Keratinocyte (primary cell): Measurements from ENCODE around the gene TNS1. TPM values are rescaled to one million over a fixed set of nuclear protein-coding genes. Genes with fewer than 3 reads are reported as not detected.
A peak's percentile ranks its signal among the peaks of the same experiment; 100 is the strongest.

Experiments
- DNase-seq: peaks from one replicate; pipeline ENCODE4 v3.0.0-alpha.2; 2011; ENCODE audit warnings: low read depth, missing footprints, low spot score
- FAIRE-seq: peaks from 2 replicates; lab custom pipeline; 2011; peaks lifted over from hg19 to GRCh38; lab: Jason Lieb, UNC
- H2AFZ ChIP-seq: 2 replicates; pipeline ENCODE4 v1.6.0; 2012; ENCODE audit warnings: low read length, control low read depth, inconsistent platforms; ENCODE audit not compliant: control insufficient read depth
- H3K27ac ChIP-seq: 2 replicates; pipeline ENCODE4 v1.5.1; 2011; ENCODE audit warnings: low read length; ENCODE audit not compliant: control insufficient read depth, insufficient read depth
- H3K27me3 ChIP-seq: 3 replicates; pipeline ENCODE4 v1.6.0; 2011; ENCODE audit warnings: low read length; ENCODE audit not compliant: control insufficient read depth, insufficient read depth; ENCODE audit errors: extremely low read depth
- H3K36me3 ChIP-seq, 2 experiments: 2 replicates in 1 of 2; 3 replicates in 1 of 2; pipeline ENCODE4 v1.5.1; 2011; ENCODE audit warnings: low read length in 2 of 2, mild to moderate bottlenecking in 1 of 2; ENCODE audit not compliant: control insufficient read depth in 2 of 2, insufficient read depth in 2 of 2; ENCODE audit errors: extremely low read depth in 1 of 2
- H3K4me1 ChIP-seq: 3 replicates; pipeline ENCODE4 v1.5.1; 2011; ENCODE audit warnings: low read length; ENCODE audit not compliant: control insufficient read depth, insufficient read depth; ENCODE audit errors: extremely low read depth
- H3K4me2 ChIP-seq: 3 replicates; pipeline ENCODE4 v1.6.0; 2011; ENCODE audit warnings: low read depth, low read length; ENCODE audit not compliant: control insufficient read depth, insufficient read depth; ENCODE audit errors: extremely low read depth
- H3K4me3 ChIP-seq, 3 experiments: fragments of 200-600 bp in 1 of 3; sonication (generic) in 1 of 3; 2 replicates in 2 of 3; 3 replicates in 1 of 3; pipeline ENCODE4 v1.5.1; 2011 to 2016; ENCODE audit warnings: low read length in 3 of 3, mild to moderate bottlenecking in 3 of 3, control low read depth in 2 of 3, inconsistent platforms in 1 of 3, low read depth in 1 of 3, mixed read lengths in 1 of 3, mixed run types in 1 of 3, moderate library complexity in 1 of 3; ENCODE audit not compliant: control insufficient read depth in 2 of 3, insufficient read depth in 2 of 3; ENCODE audit errors: extremely low read depth in 1 of 3
- H3K79me2 ChIP-seq: 2 replicates; pipeline ENCODE4 v1.6.0; 2012; ENCODE audit warnings: low read length; ENCODE audit not compliant: control insufficient read depth, insufficient read depth
- H3K9ac ChIP-seq: 3 replicates; pipeline ENCODE4 v1.6.0; 2011; ENCODE audit warnings: low read length; ENCODE audit not compliant: control insufficient read depth, insufficient read depth; ENCODE audit errors: extremely low read depth
- H3K9me1 ChIP-seq: 3 replicates; pipeline ENCODE4 v1.6.0; 2011; ENCODE audit warnings: low read length; ENCODE audit not compliant: control insufficient read depth, insufficient read depth; ENCODE audit errors: extremely low read depth
- H3K9me3 ChIP-seq: 2 replicates; pipeline ENCODE4 v1.5.1; 2012; ENCODE audit warnings: low read depth, low read length; ENCODE audit not compliant: control insufficient read depth
- H4K20me1 ChIP-seq: 3 replicates; pipeline ENCODE4 v1.6.0; 2011; ENCODE audit warnings: low read length; ENCODE audit not compliant: control insufficient read depth, insufficient read depth; ENCODE audit errors: extremely low read depth
- EZH2 ChIP-seq: IDR thresholded peaks from one replicate; pipeline ENCODE4 v1.6.1; 2012; ENCODE audit warnings: inconsistent platforms, mild to moderate bottlenecking, low read length, moderate library complexity
- dilution Hi-C: fragments of 300-500 bp; cut with MboI; formaldehyde crosslinking; loops from one replicate; pipeline ENCODE4 v1.7.0; 2020; ENCODE audit warnings: low sequenced_read_pairs; ENCODE audit not compliant: extremely low pct_ligation_motif_present
- polyA plus RNA-seq, 5 experiments: library from polyadenylated mRNA; depleted of rRNA in 3 of 5; stranded (reverse) in 3 of 5; stranded (forward) in 1 of 5; unstranded in 1 of 5; fragments of >200 nt; gene quantifications; 1 replicate in 1 of 5; 2 replicates in 3 of 5; 3 replicates in 1 of 5; pipeline versions ENCODE4 v1.2.1 to v1.2.3, GENCODE V29; 2011 to 2012; ENCODE audit warnings: missing spikeins in 2 of 5, low read depth in 1 of 5, low replicate concordance in 1 of 5
- TF ChIP-seq, protein P1 (sequence below), 3 experiments: IDR thresholded peaks in 1 of 3; conservative IDR thresholded peaks in 1 of 3; optimal IDR thresholded peaks in 1 of 3; 2 replicates in 2 of 3; 3 replicates in 1 of 3; pipeline versions ENCODE3 to v1.5.1; 2011; ENCODE audit warnings: low read length in 3 of 3, mild to moderate bottlenecking in 3 of 3, moderate library complexity in 2 of 3, control low read depth in 1 of 3, inconsistent platforms in 1 of 3; ENCODE audit not compliant: insufficient read depth in 2 of 3; ENCODE audit errors: extremely low read depth in 1 of 3

The TNS1 gene
- polyA plus RNA-seq, 1 donor (not counting 4 experiments of a cell fraction or from before 2014, with no cell fraction given) = 2.5 TPM

DNA sequence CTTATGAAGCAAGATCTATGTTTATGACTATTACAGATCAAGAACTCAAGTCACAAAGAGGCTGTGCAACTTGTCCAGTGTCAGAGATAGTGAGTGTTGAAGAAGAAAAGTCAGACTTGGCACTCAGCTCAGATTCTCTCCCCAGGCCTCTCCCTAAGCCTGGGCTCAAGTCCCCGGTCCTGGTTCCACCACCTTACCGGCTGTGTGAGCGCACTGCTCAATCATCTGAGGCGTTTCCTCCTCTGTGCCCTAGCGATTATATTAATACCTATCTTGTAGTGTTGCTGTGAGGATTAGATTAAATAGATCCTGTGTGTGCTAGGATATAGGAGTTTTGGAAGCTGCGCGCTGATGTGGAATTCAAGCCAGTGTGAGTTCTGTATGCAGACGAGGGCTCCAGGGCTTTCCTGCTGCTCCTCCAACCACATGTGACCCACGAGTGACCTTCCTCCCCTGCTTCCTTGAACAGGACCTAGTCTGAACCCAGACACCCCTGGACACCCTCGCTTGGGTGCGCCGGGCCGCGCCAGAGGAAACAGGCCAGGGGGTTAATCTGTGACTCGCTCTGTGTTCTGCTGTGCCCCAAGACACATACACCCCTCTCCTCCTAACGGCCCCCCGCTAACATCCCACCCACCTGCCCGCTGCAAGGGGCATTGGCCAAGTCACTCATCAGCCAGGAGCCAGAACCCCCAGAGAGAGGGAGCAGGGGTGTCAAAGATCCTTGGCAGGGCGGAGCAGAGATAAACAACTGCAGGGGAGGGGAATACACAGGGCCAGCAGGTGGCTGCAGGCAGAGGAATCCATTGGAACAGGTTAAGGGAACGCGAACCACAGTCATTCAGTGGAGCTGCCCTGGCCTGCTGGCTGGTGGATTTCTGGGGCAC lies 38.3 kb downstream of the TNS1 start:
- dilution Hi-C loops = no loop called here
- no peak overlapping the region for H3K4me2 ChIP-seq
- DNase-seq (no peak), FAIRE-seq (peak; percentile 9)
- H3K36me3 ChIP-seq = no peaks in the 10 kb centered on the region
- peaks cover 3% of the 10 kb centered on the region for H3K4me1 ChIP-seq
- no peaks in the 10 kb centered on the region for H3K9me1 ChIP-seq
- H3K27ac ChIP-seq = no peak overlapping the region
- H3K79me2 ChIP-seq = no peaks in the 10 kb centered on the region
- H4K20me1 ChIP-seq = no peaks in the 10 kb centered on the region
- no peak overlapping the region for H2AFZ ChIP-seq
- H3K4me3 ChIP-seq = no peak overlapping the region
- H3K9ac ChIP-seq = no peak overlapping the region
- peaks cover 12% of the 10 kb centered on the region for H3K27me3 ChIP-seq
- no peak for TF ChIP-seq EZH2
- TF ChIP-seq, protein P1, sequence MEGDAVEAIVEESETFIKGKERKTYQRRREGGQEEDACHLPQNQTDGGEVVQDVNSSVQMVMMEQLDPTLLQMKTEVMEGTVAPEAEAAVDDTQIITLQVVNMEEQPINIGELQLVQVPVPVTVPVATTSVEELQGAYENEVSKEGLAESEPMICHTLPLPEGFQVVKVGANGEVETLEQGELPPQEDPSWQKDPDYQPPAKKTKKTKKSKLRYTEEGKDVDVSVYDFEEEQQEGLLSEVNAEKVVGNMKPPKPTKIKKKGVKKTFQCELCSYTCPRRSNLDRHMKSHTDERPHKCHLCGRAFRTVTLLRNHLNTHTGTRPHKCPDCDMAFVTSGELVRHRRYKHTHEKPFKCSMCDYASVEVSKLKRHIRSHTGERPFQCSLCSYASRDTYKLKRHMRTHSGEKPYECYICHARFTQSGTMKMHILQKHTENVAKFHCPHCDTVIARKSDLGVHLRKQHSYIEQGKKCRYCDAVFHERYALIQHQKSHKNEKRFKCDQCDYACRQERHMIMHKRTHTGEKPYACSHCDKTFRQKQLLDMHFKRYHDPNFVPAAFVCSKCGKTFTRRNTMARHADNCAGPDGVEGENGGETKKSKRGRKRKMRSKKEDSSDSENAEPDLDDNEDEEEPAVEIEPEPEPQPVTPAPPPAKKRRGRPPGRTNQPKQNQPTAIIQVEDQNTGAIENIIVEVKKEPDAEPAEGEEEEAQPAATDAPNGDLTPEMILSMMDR (optimal IDR thresholded peaks at IDR 0.05 in 1 of 3, IDR thresholded peaks at IDR 0.05 in 1 of 3, conservative IDR thresholded peaks at IDR 0.05 in 1 of 3; ENCODE audit: extremely low read depth in 1 of 3, insufficient read depth in 2 of 3, low read length in 3 of 3) = no peak
- no peaks in the 10 kb centered on the region for H3K9me3 ChIP-seq

DNA sequence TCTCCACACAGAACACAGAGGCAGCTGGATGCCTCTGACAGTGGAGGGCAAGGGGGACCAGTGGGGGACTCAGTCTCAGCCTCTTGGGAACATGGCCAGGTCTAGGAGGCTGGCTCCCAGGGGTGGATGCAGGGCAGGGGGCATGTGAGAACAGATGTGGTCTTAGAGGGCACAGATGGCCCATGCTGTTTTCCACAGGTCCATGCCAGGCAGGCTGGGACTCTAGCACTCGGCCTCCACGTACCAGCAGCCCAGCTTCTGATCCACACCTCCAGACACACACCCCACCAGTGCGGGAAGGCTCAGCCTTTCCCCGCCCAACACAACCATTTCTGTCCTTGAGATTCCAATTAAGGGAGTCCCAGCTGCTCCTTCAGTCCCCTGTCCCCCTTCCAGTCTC lies 42.4 kb downstream of the TNS1 start:
- TF ChIP-seq, protein P1 (optimal IDR thresholded peaks at IDR 0.05 in 1 of 3, IDR thresholded peaks at IDR 0.05 in 1 of 3, conservative IDR thresholded peaks at IDR 0.05 in 1 of 3; ENCODE audit: extremely low read depth in 1 of 3, insufficient read depth in 2 of 3, low read length in 3 of 3) = no peak
- no peak for TF ChIP-seq EZH2
- no peak overlapping the region for H3K27ac ChIP-seq
- peaks cover 3% of the 10 kb centered on the region for H3K4me1 ChIP-seq
- H3K4me3 ChIP-seq = no peak overlapping the region
- no peak overlapping the region for H3K4me2 ChIP-seq
- no peak overlapping the region for H3K9ac ChIP-seq
- no peak overlapping the region for H2AFZ ChIP-seq
- no peaks in the 10 kb centered on the region for H3K36me3 ChIP-seq
- FAIRE-seq (no peak), DNase-seq (no peak)
- H4K20me1 ChIP-seq = no peaks in the 10 kb centered on the region
- no peaks in the 10 kb centered on the region for H3K9me1 ChIP-seq
- H3K79me2 ChIP-seq = no peaks in the 10 kb centered on the region
- H3K9me3 ChIP-seq = no peaks in the 10 kb centered on the region
- dilution Hi-C loops = no loop called here
- peaks cover 17% of the 10 kb centered on the region for H3K27me3 ChIP-seq
